ENCODE measurements around the gene HEXA.

Gene HEXA

DNA sequence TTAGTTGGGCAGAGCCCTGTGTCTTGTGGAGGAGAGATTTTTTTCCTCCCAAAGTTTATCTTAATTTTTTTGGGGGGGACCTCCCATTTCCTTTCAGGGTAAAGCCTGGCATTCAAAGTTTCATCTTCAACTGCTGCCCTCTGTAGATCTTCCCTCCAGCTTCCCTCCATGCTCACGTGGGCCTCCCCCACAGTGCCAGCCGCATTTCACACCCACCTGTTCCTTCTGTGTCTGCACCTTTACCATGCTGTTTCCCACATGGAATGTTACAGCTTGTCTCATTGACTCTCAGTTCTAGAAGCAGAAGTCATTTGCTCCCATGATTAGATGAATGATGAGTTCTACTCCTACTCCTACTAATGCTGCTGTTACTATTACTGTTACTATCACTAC, 62.4 kb downstream of the HEXA start:
- Histone ChIP-seq H3K9ac (ENCODE audit: low read length) (no peak overlapping the region), H3K27me3 (ENCODE audit: insufficient read depth, low read length) (no peaks in the 10 kb centered on the region), H3F3A (ENCODE audit: insufficient read depth, low read length) (no peaks in the 10 kb centered on the region), H3K4me3 (ENCODE audit: low read depth, low read length, poor library complexity, severe bottlenecking) (no peak overlapping the region), H3K79me2 (ENCODE audit: insufficient read depth, low read length) (no peaks in the 10 kb centered on the region), H3K36me3 (ENCODE audit: insufficient read depth, low read length) (no peaks in the 10 kb centered on the region), H3K27ac (ENCODE audit: low read depth, low read length, poor library complexity, severe bottlenecking) (no peak overlapping the region), H3K9me2 (ENCODE audit: low read depth, low read length) (no peaks in the 10 kb centered on the region), H4K20me1 (ENCODE audit: insufficient read depth, low read length) (no peaks in the 10 kb centered on the region), H3K9me3 (ENCODE audit: low read length) (no peaks in the 10 kb centered on the region), H2AFZ (ENCODE audit: low read length) (no peak overlapping the region), H3K4me1 (ENCODE audit: insufficient read depth, low read length, severe bottlenecking) (no peaks in the 10 kb centered on the region), H3K4me2 (ENCODE audit: low read length) (no peak overlapping the region)
- TF ChIP-seq, protein P1, sequence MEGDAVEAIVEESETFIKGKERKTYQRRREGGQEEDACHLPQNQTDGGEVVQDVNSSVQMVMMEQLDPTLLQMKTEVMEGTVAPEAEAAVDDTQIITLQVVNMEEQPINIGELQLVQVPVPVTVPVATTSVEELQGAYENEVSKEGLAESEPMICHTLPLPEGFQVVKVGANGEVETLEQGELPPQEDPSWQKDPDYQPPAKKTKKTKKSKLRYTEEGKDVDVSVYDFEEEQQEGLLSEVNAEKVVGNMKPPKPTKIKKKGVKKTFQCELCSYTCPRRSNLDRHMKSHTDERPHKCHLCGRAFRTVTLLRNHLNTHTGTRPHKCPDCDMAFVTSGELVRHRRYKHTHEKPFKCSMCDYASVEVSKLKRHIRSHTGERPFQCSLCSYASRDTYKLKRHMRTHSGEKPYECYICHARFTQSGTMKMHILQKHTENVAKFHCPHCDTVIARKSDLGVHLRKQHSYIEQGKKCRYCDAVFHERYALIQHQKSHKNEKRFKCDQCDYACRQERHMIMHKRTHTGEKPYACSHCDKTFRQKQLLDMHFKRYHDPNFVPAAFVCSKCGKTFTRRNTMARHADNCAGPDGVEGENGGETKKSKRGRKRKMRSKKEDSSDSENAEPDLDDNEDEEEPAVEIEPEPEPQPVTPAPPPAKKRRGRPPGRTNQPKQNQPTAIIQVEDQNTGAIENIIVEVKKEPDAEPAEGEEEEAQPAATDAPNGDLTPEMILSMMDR (IDR thresholded peaks at IDR 0.05; ENCODE audit: low read length), result no peak
- TF ChIP-seq EZH2 (IDR thresholded peaks at IDR 0.05; ENCODE audit: borderline replicate concordance, low read length), result no peak

DNA sequence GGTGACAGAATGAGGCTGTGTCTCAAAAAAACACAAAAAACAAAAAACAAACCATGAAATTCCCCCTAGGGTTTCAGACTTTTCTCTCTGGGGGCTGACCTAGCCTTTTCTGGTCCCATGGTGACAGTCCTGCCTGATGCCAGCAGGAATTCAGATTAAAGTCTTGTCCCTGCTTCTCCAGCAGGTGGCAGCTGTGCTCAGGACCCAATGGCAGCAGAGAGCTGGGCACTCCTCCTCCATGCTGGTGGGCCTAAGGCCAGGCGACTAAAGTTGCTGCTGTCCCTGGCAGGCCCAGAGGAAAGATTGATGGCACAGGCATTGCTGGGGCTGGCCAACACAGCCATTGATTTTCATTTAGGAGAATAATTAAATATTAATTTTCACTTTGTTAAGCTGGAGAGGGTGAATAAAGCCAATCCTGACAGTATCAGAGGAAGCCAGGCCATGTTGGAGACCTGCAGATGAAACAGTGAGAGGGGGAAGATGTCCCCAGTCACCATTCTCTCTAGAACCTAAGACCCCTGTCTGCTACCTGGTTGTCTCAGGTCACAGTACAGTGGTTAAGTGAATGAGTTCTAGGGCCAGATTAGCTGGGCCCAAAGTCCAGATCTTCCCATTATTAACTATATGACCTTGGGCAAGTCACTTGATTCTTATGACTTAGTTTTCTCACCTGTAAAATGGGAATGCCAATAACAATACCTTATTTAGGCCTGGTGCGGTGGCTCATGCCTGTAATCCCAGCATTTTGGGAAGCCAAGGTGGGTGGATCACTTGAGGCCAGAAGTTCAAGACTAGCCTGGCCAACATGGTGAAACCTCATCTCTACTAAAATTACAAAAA, 63.0 kb downstream of the HEXA start:
- Histone ChIP-seq H3K4me1 (ENCODE audit: insufficient read depth, low read length, severe bottlenecking) (no peaks in the 10 kb centered on the region), H4K20me1 (ENCODE audit: insufficient read depth, low read length) (no peaks in the 10 kb centered on the region), H3F3A (ENCODE audit: insufficient read depth, low read length) (no peaks in the 10 kb centered on the region), H3K4me2 (ENCODE audit: low read length) (no peak overlapping the region), H3K27ac (ENCODE audit: low read depth, low read length, poor library complexity, severe bottlenecking) (no peak overlapping the region), H3K79me2 (ENCODE audit: insufficient read depth, low read length) (no peaks in the 10 kb centered on the region), H3K9me2 (ENCODE audit: low read depth, low read length) (no peaks in the 10 kb centered on the region), H3K9ac (ENCODE audit: low read length) (no peak overlapping the region), H2AFZ (ENCODE audit: low read length) (no peak overlapping the region), H3K27me3 (ENCODE audit: insufficient read depth, low read length) (no peaks in the 10 kb centered on the region), H3K4me3 (ENCODE audit: low read depth, low read length, poor library complexity, severe bottlenecking) (no peak overlapping the region), H3K36me3 (ENCODE audit: insufficient read depth, low read length) (no peaks in the 10 kb centered on the region), H3K9me3 (ENCODE audit: low read length) (no peaks in the 10 kb centered on the region)
- TF ChIP-seq, protein P1 (IDR thresholded peaks at IDR 0.05; ENCODE audit: low read length), result peak; percentile 74
- TF ChIP-seq EZH2 (IDR thresholded peaks at IDR 0.05; ENCODE audit: borderline replicate concordance, low read length), result no peak

DNA sequence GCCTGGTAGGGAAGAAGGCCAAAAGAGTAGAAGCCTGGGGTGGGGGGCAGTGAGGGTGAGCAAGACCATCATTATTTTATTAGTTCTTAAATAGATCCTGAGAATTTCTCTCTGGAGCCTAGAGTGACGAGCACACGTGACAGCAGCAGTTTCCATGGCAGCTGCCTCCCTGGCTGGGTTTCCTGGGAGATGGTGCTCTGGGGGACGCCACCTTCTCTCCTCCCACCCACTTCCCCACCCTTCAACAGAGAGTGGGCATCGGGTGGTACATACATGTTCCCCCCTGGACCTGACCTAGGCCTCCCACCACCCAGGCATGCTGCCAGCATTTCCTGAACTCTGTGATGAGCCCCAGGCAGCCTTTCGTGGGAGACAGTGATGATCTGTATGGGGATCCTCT, 68.8 kb downstream of the HEXA start:
- no peaks in the 10 kb centered on the region for H3K4me1 ChIP-seq (ENCODE audit: insufficient read depth, low read length, severe bottlenecking)
- TF ChIP-seq EZH2 (IDR thresholded peaks at IDR 0.05; ENCODE audit: borderline replicate concordance, low read length), result no peak
- TF ChIP-seq, protein P1 (IDR thresholded peaks at IDR 0.05; ENCODE audit: low read length), result no peak
- H3K36me3 ChIP-seq (ENCODE audit: insufficient read depth, low read length), result no peaks in the 10 kb centered on the region
- H3K27ac ChIP-seq (ENCODE audit: low read depth, low read length, poor library complexity, severe bottlenecking), result no peak overlapping the region
- H3K9me2 ChIP-seq (ENCODE audit: low read depth, low read length), result no peaks in the 10 kb centered on the region
- no peaks in the 10 kb centered on the region for H3K79me2 ChIP-seq (ENCODE audit: insufficient read depth, low read length)
- H3K4me2 ChIP-seq (ENCODE audit: low read length), result no peak overlapping the region
- no peaks in the 10 kb centered on the region for H3K27me3 ChIP-seq (ENCODE audit: insufficient read depth, low read length)
- H3F3A ChIP-seq (ENCODE audit: insufficient read depth, low read length), result no peaks in the 10 kb centered on the region
- no peaks in the 10 kb centered on the region for H3K9me3 ChIP-seq (ENCODE audit: low read length)
- no peak overlapping the region for H2AFZ ChIP-seq (ENCODE audit: low read length)
- no peak overlapping the region for H3K9ac ChIP-seq (ENCODE audit: low read length)
- H4K20me1 ChIP-seq (ENCODE audit: insufficient read depth, low read length), result no peaks in the 10 kb centered on the region
- H3K4me3 ChIP-seq (ENCODE audit: low read depth, low read length, poor library complexity, severe bottlenecking), result no peak overlapping the region

Data from OCI-LY1 (cell line).